ENCODE results near the gene ACTN4.

ACTN4 gene

DNA sequence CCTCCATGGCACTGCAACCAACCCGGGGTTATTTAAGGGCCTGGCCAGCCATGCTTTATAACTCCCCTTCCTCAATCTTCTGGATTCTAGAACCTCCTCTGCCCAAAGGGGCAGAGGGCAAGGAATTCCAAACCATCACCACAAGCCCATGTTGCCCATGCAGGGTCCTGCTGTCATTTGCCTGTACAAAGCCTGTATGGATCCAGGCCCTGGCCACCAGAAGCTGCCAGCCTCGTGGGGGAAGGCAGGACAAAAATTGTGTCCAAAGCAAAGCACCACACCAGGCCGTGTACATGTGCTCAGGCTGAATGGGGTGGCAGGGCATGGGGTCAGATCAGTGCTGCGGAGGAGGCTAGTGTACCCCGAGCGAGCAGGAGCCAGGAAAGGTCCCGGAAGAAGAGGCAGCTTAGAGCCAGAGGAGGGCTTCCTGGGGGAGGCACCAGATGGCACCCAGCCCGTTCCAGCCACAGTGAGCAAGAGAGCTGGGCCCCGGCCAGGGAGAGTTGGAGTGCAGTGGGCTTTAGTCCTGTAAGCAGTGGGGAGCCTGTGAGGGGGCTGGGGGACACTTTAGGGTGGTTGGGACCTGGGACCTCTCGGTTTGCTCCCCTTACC is 61.1 kb downstream of the ACTN4 start:
- DNase-seq (ENCODE audit: low read depth in 2 of 2, low spot score in 1 of 2): no peak

DNA sequence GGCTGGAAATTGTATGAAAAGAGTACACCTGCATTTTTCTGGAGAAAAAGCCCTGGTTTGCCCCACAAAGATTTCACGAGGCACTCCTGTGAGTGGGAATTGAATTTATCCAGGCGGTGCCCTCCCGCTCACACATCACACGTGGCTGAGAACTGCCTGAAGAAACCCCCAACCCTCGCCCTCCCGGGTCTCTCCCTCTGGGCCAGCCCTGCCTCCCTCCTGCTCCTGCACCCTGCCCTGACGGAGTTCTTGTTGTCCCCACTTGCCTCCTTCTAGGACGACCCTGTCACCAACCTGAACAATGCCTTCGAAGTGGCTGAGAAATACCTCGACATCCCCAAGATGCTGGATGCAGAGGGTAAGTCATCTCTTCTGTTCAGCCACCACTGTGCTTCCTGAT is 61.7 kb downstream of the ACTN4 start:
- no peak for DNase-seq (ENCODE audit: low read depth in 2 of 2, low spot score in 1 of 2)

DNA sequence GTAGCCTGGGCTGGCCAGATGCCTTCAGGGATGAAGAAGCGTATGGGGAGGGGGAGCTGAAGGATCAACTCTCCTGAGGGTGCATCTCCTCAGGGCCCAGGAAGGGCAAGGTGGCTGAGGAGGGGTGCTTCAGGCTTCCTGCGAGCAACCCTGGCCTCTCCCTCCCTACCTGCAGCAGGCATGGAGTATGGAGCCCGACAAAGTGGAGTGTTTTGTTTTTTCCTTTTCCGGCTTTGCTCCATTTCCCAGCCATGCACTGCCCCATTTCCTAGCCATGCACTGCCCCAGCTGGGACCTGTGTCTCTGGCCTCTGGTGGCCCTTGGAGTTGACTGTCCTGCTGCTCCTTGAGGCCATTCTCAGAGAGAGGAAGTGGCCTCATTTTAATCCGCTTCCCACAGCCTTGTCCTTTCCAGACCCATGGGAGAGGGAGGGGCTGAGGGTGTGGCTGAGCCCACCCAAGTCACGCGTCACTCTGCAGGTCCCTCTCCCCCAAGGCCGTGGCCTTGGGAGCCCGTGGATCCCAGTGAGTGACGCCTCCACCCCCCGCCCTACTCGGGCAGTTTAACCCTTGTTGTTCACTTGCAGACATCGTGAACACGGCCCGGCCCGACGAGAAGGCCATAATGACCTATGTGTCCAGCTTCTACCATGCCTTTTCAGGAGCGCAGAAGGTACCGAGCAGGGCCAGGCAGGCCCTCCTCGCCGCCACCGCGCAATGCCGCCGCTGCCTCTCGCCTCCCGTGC is 62.4 kb downstream of the ACTN4 start:
- DNase-seq (ENCODE audit: low read depth in 2 of 2, low spot score in 1 of 2): no peak

DNA sequence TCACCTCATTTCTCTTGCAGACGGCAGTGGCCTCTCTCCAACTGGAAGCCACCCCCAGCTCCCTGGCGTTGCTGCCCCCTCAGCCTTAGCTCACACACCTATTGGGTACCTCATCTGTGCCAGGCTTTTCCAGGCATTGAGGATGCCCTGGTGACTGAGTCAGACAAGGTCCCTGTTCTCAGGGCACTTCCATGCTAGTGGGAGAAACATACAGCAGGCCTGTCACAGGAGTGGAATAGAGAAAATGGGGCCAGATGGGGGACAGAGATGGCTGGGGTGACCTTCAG is 62.9 kb downstream of the ACTN4 start:
- no peak for DNase-seq (ENCODE audit: low read depth in 2 of 2, low spot score in 1 of 2)

DNA sequence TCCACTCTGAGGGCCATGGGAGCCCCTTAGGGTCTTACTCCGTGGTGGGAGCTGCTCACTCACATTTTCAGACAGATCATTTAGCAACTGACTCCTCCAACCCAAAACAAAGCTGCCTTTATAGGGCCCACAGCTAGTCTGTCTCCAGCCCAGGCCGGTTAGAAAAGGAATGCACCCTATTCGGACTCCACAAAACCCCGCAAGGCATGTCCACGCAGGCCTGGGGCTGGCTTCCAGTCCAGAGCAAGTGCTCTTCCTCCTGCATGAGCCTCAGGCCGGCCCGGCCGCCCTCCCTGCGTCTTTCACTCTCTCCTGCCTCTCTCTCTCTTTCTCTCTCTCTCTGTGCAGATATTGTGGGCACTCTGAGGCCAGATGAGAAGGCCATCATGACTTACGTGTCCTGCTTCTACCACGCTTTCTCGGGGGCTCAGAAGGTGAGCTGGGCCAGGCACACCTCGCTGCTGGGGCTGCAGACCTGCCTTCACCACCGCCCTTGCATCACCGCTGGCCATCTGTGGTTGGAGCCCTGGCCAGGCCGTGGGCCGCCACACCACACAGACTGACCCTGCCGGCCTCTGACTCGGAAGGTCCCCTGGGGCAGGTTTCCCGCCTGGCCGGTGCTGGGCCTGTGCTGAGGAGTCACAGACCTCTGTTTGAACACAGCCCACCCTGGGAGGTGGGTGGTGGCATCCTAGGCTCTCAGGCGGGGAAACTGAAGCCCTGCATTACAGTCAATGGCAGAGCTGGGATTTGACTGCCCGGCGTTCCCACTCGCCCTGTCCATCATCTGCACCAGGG is 63.7 kb downstream of the ACTN4 start:
- no peak for DNase-seq (ENCODE audit: low read depth in 2 of 2, low spot score in 1 of 2)

DNA sequence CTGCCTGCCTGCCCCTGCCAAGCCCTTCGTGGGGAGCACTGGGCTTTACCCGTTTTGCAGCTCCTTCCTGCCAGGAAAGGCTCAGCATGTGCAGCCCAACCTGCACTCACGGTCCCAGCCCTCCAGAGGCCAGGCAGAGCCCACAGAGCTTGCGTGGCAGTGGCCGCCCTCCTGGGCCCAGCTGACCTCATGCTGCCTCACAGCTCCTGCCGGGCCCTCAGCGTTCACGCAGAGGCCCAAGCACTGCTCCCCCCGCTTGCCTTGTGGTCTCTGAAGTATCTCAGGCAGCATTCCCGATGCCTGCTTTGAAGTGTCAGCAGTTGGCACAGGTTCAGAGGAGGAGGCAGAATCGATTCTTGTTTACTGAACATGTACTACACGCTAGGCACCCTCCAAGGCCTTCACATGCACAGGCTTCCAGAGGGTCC is 64.3 kb downstream of the ACTN4 start:
- DNase-seq (ENCODE audit: low read depth in 2 of 2, low spot score in 1 of 2): no peak

DNA sequence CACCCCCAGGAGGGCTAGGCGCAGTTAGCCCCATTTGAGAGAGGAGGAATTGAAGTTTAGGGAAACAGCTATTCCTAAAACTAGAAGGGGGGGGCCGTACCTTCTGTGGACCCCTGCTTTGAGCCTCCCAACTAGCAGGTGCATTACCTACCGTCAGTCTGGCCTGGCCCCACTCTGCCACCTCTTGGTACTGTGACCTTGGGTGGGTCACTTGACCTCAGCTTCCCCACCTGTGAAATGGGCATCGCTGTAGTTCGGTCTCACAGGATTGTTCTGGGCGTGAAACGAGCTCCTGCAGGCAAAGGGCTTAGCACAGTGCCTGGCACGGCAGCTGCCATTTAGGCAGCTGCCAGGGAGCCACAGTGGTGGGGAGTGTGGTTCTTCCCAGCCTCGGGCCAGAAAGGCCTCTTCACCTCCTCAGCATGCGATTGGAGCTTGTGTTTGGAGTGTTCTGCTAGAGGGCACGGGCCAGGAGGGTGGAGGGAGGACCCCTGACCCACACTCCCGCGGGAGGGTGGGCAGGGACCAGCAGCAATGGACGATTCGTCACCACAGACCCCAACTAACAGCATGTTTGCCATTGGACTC is 64.8 kb downstream of the ACTN4 start:
- no peak for DNase-seq (ENCODE audit: low read depth in 2 of 2, low spot score in 1 of 2)

DNA sequence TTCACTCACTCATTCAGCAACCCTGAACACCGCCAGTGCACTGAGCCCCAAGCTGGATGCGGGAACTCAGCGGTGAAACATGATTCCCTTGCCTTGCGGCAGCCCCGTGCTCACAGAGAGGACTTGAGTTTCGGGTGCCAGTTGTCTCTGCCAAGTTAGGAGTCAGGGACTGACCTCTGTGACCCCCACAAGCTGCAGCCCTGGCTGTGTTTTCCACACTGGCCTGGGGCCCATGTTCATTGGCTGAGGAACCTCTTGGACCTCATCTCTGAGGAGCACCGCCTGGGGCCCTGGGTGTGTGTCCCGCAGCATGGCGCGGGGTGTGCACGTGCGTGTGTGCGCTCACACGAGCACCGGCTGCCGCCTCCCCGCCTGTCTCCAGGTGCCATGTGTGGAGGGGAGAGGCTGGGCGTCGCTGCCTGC is 65.8 kb downstream of the ACTN4 start:
- no peak for DNase-seq (ENCODE audit: low read depth in 2 of 2, low spot score in 1 of 2)

DNA sequence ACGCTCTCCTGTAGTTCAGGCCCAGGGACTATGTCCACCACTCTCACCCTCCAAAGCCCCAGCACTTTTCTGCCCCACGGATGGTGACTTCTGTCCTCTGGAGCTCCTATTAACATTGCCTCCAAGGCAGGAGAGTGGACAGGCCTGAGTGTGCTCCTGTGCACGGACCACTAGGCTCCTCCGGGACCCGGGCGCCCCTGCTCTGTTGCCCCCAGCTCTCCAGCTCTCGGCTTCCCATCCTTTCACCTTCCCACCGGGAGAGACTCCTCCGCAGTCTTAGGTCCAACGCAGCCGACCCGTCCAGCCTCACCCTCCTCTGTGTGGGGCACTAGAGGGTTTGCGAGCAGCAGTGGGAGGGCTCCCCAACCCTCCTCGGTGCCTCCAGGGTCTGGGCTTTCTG is 66.4 kb downstream of the ACTN4 start:
- no peak for DNase-seq (ENCODE audit: low read depth in 2 of 2, low spot score in 1 of 2)

DNA sequence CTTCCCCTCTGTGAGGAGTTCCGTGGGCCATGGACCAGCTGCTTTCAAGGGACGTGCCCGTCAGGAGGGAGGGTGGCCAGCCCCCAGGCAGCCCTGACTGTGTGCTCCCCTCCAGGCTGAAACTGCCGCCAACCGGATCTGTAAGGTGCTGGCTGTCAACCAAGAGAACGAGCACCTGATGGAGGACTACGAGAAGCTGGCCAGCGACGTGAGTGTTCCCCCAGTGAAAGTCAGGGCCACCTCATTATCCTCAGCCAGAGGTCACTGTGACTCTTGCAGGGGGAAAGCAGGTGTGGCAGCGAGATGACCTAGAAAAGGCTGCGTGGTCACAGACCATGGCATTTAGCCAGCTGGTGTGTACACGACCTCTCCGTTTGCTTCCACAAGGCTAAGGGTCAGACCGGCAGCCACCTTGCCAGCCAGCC is 66.9 kb downstream of the ACTN4 start:
- no peak for DNase-seq (ENCODE audit: low read depth in 2 of 2, low spot score in 1 of 2)

DNA sequence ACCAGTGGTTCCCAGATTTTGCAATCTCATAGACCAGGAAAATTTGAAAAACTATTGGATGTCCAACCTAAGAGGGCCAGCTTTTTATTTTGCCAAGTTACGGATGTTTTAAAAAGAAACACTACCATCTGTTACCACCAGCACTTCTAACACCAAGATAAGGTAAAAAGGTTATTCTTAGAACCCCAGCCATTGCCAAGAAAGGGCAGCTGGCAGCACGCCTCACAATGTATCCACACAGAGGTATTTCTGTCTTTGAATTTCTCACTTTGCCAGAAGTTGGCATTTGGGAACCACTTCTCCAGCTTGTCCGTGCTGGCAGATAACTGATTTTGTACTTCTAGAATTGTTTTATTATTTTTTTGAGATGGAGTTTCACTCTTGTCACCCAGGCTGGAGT is 68.1 kb downstream of the ACTN4 start:
- DNase-seq (ENCODE audit: low read depth in 2 of 2, low spot score in 1 of 2): no peak

DNA sequence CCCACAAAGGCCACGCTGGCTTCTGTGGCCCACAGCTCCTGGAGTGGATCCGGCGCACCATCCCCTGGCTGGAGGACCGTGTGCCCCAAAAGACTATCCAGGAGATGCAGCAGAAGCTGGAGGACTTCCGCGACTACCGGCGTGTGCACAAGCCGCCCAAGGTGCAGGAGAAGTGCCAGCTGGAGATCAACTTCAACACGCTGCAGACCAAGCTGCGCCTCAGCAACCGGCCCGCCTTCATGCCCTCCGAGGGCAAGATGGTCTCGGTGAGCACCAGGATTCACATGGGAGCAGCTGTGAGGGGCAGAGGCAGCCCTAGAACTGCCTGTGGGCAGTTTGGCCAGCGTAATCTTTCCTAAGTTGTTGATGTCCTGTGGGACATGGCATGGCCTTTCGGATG is 69.6 kb downstream of the ACTN4 start:
- DNase-seq (ENCODE audit: low read depth in 2 of 2, low spot score in 1 of 2): no peak

DNA sequence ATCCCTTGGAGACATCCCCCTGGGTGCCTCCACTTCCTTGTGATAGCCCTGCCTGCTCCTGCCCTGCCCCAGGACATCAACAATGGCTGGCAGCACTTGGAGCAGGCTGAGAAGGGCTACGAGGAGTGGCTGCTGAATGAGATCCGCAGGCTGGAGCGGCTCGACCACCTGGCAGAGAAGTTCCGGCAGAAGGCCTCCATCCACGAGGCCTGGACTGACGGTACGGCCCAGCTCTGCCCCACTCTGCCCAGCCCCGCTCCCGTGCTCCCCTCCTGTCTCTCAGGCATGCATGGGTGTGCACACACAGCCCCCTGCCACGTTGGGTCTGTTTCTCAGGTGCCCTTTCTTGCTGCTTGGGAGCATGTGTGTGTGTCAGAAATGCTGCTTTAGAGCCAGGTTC is 70.4 kb downstream of the ACTN4 start:
- DNase-seq (ENCODE audit: low read depth in 2 of 2, low spot score in 1 of 2): no peak

DNA sequence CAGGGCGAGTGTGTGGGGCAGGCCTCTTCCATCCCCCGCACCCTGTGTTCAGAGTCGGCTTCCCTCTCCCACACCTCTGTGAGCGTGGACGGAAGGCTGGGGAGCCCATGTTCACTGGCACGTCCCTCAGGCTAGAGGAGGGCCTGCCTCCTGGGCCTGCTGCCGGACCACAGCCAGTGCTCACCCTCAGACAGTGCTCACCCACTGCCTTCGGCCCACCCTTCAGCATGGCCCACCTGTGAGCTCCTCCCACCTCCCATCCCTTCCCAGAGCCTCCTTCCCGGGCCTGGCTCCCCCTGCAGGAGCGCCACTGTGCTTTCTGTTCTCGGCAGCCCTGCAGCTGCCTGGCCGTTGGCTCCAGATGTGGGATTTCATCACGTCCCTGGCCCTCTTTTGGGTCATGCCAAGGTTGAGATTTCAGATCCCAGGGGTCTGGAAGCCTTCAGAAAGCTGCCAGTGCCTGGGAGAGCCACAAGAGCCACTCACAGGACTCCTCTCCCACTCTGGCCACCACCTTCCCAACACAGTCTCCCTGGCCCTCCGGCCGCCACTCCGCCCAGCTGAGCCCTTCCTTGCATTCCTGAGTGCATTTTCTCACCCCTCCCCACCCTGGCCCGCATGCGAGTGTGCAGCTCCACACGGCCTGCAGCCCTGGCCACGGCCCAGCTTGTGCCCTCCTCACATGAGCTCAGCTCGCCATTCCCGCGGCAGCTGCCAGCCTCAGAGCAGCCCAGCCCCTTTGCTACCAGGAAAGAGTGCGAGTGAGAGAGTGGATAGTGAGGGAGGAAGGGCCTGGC is 71.5 kb downstream of the ACTN4 start:
- DNase-seq (ENCODE audit: low read depth in 2 of 2, low spot score in 1 of 2): no peak

DNA sequence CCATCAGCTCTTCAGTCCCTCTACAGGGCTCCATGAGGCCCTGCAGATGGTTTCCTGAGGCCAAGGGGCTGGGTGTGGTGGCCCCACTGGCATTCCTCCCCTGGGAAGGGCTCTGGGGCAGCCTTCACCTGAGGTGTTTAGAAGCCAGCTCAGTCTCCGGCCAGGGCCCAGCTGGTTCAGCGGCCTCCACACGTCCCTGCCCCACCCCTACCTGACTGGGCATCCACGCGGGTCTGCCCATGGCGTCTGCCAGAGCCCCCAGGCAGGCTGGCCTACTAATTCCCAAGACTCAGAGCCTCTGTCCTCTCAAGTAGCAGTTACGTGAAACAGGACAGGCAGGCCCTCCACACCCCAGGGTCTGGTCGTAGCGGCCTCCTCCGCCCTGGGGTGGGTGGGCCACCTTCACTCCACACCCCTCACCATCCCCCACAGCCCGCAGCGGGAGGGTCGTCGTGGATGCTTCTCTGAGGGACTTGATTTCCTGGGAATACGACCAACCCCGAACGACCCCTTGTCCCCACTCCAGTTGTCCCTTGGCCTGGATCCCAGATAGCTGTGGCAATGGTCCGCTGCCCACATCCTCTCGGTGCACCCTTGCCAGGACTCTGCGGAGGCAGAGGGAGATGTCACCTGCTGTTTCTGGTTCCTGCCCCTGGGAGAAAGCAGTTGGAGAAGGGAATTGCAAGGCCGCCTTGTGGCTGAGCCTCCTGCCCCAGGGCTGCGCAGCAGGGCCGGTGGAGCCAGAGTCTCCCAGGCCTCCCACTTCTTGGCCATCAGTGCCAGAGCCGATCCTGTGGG is 72.5 kb downstream of the ACTN4 start:
- no peak for DNase-seq (ENCODE audit: low read depth in 2 of 2, low spot score in 1 of 2)

DNA sequence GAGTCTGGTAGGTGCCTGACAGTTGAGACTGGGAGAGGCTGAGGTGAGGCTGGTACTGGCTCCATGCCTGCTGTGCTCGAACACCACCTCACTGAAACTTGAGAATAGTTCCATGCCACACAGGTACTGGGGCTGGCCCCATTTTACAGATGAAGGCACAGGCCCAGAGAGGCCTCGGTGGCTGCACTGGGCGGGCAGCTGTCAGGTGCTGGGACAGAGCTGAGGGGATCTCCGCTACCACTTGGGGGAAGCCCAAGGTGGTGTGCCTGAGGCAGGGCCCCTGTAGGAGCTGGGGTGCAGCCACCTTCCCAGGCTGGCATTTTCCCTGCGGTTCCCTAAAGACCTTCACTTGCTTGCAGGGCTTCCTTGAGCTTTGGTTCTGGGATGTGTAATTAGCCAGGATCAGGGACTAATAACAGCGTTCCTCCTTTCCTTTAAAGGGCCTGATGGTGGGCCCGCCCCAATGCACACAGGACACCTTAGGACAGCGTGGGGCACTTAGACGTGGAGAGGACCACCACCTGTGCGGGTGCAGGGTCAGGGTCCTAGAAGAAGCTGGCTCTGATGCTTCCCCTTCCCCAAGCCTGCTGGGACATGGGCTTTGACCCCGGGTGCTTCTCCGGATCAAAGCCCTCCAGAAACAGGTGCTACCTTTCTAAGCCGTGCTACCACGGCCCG is 73.2 kb downstream of the ACTN4 start:
- no peak for DNase-seq (ENCODE audit: low read depth in 2 of 2, low spot score in 1 of 2)

DNA sequence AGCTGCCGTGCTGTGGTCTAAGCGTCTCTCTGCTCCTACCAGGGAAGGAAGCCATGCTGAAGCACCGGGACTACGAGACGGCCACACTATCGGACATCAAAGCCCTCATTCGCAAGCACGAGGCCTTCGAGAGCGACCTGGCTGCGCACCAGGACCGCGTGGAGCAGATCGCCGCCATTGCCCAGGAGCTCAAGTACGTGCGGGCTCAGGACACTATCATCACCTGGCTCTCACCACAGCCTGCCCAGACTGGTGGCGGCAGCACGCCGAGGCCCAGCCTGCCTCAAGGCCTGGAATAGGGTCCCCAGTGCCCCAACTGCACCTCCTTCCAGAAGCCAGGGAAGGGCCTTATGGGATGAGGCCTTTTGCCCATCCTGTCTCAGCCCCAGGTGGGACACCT is 74.0 kb downstream of the ACTN4 start:
- DNase-seq (ENCODE audit: low read depth in 2 of 2, low spot score in 1 of 2): no peak

DNA sequence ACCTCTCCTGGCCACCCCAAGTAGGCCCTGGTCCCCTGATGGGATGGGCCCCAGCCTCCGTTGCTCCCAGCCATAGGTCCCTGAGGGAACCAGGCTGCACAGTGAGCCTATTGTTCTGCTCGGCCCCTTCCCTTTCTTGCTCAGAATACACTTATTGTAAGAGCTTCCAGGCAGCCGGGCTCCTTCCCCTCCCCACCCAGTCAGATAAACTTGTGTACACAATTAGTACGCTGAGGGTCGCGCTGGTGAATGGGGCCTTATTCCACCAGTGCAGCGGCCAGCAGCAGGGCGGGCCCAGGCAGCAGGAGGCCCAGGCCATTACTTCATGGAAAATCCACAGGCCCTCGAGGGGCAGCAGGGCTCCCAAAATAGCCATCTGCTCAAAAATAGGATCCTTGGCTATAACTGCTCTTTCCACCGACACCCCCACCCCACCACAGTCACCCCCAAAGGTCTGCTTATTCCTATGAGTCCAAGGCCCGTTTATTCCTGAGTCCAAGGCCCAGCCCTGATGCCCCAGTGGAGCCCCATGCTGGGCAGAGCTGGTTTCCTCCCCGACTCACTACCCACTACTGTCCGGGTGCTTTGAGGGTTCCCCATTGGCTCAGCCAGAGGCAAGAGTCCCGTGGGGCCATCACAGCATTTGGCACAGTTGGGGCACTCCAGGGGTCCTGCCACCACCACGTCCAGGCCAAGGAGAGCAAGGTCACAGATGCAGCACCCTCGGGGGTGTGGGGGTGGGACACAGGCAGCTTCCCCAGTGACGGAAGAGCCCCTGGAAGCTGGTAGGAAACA is 74.7 kb downstream of the ACTN4 start:
- DNase-seq (ENCODE audit: low read depth in 2 of 2, low spot score in 1 of 2): no peak

DNA sequence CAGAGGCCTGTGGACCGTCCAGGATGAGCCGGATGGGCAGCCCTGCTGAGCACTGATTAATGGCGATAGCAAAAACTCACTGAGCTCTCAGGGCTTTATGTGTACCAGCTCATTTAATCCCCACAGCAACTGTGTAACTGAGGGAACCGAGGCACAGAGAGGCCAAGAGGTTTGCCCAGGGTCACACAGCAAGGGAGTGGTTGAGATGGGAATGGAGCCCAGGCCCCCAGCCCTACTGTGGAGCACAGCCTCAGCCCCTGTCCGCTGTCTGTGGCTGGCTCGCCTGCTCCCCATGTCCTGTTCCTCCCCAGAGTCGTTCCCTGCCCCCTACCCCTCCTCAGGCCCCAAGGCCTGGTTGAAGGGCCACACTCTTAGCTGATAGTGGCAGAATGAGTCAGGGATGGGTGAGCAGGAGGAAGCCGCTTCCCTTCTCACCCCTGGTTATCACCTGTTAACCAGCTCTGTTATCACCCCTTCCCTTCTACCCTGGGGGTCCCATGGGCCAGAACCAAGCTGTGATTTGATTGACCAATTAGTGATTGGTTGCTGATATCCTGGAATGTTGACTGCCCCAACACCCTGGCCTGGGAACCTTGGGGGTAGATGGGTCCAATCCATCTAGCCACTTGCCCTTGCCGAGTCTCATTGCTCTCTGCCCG is 75.6 kb downstream of the ACTN4 start:
- no peak for DNase-seq (ENCODE audit: low read depth in 2 of 2, low spot score in 1 of 2)

All from stimulated activated CD8-positive, alpha-beta memory T cell treated with anti-CD3 and anti-CD28 coated beads, Interleukin-4, amount 100 ng/mL, for 4 hours (primary cell).